GM13977 (cell line): ENCODE results near the gene USB1.

ENCODE experiments used
- DNase-seq: peaks from one replicate; pipeline ENCODE4 v3.0.0; 2012; ENCODE audit warnings: low spot score
- in situ Hi-C: fragments of 300-500 bp; cut with MboI; formaldehyde crosslinking; loops from one replicate; pipeline ENCODE4 v1.12.0; 2022; ENCODE audit warnings: low sequenced_read_pairs, low pct_unique_long_range_greater_than_20kb, mixed read lengths, inconsistent platforms; ENCODE audit not compliant: unreplicated experiment
- TF ChIP-seq, protein P1 (sequence below): IDR thresholded peaks from 2 replicates; pipeline ENCODE4 v1.5.1; 2012; ENCODE audit warnings: mild to moderate bottlenecking, control low read depth; ENCODE audit not compliant: insufficient read depth; ENCODE audit errors: extremely low read depth, missing control alignments

The USB1 gene

GRCh38 chr16:58041628-58041955 lies 40.4 kb downstream of the USB1 start:
- TF ChIP-seq, protein P1, sequence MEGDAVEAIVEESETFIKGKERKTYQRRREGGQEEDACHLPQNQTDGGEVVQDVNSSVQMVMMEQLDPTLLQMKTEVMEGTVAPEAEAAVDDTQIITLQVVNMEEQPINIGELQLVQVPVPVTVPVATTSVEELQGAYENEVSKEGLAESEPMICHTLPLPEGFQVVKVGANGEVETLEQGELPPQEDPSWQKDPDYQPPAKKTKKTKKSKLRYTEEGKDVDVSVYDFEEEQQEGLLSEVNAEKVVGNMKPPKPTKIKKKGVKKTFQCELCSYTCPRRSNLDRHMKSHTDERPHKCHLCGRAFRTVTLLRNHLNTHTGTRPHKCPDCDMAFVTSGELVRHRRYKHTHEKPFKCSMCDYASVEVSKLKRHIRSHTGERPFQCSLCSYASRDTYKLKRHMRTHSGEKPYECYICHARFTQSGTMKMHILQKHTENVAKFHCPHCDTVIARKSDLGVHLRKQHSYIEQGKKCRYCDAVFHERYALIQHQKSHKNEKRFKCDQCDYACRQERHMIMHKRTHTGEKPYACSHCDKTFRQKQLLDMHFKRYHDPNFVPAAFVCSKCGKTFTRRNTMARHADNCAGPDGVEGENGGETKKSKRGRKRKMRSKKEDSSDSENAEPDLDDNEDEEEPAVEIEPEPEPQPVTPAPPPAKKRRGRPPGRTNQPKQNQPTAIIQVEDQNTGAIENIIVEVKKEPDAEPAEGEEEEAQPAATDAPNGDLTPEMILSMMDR = no peak
- DNase-seq = no peak
- in situ Hi-C loops = no loop called here

- DNase-seq = peak; percentile 31
- TF ChIP-seq, protein P1 = no peak
- in situ Hi-C loops = no loop called here
These were observed 41.0 kb downstream of the USB1 start for GRCh38 chr16:58042001-58042885.

DNA sequence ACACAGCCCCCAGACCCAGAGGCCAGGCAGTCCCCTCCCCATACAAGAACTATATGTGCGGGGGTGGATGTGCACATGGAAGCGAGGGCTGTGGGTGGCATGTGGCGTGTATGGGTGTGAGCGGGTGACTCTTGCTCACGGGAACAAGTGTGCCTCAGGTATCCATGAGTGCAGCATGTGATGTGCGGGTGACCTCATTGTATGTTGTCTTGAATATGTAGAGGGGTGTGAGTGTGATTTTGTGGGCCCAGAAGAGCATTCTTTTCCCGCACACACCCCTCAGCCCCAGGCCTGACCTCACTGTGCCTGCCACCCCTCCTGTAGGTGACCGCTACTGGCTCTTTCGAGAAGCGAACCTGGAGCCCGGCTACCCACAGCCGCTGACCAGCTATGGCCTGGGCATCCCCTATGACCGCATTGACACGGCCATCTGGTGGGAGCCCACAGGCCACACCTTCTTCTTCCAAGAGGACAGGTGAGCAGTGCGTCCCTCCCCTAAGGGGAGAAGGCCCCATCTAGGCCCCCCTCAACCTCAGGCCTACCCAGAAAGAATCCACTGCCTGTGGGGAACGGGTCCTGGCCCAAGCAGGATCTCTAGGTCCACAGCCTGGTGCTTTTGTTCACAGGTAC lies 41.8 kb downstream of the USB1 start:
- TF ChIP-seq, protein P1 = no peak
- DNase-seq = no peak
- in situ Hi-C loops = no loop called here

GRCh38 chr16:58043571-58044155 lies 42.5 kb downstream of the USB1 start:
- in situ Hi-C loops = no loop called here
- TF ChIP-seq, protein P1 = no peak
- DNase-seq = no peak

DNA sequence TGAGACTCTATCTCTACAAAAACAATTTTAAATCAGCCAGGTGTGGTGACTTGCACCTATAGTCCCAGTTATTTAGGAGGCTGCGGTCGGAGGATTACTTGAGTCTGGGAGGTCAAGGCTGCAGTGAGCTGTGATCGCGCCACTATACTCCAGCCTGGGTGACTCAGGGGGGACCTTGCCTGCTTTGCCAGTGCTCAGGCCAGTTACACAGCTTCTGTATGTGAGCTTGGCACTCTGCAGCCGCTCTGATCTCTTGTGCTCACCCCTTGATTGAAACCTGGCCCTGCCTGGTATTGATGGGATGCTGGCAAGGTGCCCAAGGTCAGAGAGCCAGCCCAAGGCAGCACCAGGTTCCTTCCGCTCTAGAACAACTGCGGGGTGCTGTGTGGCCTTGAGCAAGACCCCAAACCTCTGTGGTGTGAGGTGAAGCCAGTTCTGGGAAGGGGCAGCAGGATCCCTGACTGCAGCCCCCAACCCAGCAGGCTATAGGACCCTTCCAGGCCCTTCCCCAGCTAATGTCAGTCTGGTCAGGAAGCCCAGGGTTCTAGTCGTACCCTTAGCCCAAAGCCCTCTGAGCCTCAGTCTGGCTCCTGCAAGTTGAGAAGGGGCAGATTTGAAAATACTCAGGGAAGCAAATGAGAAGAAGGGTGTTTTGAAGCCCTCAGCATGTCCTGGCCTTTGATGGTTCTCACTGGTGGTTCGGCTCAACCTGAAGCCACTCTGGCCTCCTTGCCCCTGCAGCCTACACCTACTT lies 43.2 kb downstream of the USB1 start:
- TF ChIP-seq, protein P1 = no peak
- in situ Hi-C loops = no loop called here
- DNase-seq = no peak

GRCh38 chr16:58045096-58045495 lies 43.9 kb downstream of the USB1 start:
- in situ Hi-C loops = no loop called here
- no peak for DNase-seq
- TF ChIP-seq, protein P1 = no peak
